HG02759 (cell line): ENCODE data around the gene FADS2.

ENCODE experiments used
- ATAC-seq: cut with Tn5 transposase; IDR thresholded peaks from one replicate; pipeline ENCODE4 v1.9.1; 2021; ENCODE audit warnings: mild to moderate bottlenecking, moderate library complexity; ENCODE audit not compliant: unreplicated experiment

The FADS2 gene

GRCh38 chr11:61900251-61900650, 72.2 kb downstream of the FADS2 start:
- ATAC-seq: no peak

DNA sequence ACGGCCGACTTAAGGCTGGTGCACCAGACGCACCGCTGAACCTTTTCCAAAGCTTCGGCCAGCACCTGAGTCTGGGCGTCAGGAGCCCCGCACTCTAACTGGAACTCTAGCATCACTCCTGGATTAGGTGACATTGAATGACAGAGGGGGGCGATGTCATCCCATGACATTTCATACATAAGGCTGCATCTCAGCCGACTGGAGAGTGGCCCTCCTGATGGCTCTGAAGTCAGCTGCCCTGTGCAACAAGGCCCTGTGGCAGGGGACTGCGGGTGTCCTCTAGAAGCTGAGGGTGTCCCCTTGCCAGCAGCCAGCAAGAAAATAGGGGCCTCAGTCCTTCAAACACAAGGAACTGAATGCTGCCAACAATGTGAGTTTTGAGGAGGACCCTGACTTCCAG, 73.3 kb downstream of the FADS2 start:
- ATAC-seq: no peak

DNA sequence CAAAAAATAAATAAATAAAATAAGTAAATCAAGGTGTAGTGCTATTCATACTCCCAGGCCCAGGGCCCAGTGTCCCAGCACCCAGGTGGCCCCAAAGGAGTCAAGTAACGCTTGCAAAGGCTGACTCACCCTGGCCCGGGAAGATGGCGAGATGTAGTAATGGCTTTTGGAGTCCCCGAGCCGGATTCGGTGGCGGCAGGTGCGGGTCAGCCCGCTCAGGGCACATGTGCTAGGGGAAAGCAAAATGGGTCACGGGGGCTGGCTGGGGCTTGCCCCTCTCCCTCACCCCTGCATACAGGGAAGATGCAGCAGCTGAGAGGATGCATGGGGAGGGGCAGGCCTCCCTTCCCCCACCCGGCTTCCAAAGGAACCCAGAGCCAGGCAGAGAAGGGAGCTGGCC, 74.2 kb downstream of the FADS2 start:
- ATAC-seq: no peak

GRCh38 chr11:61903845-61904244, 75.7 kb downstream of the FADS2 start:
- ATAC-seq: no peak

DNA sequence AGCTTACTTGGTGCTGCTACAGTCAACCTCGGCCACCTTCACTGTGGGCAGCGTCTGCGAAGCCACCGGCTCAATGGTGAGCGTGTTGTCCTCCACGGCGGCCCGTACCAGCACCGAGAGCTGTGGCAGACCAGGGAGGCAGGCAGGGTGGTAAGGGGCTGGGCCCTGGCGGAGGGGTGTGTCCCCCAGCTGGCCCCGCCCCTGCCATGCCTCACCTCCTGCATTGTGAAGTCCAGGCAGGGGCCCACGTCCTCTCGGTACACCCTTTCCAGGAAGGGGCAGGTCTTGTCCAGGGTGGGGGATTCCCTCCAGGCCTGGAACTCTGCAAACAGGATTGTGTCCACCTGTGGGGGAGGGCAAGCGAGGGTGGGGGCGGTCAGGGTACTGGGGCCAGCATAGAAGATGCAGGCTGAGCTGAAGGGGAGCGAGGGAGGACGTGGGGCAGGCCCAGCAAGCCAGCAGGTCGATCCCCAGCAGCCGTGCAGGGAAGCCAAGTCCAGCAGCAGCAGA, 76.5 kb downstream of the FADS2 start:
- no peak for ATAC-seq

GRCh38 chr11:61905067-61905696, 77.1 kb downstream of the FADS2 start:
- ATAC-seq: no peak

DNA sequence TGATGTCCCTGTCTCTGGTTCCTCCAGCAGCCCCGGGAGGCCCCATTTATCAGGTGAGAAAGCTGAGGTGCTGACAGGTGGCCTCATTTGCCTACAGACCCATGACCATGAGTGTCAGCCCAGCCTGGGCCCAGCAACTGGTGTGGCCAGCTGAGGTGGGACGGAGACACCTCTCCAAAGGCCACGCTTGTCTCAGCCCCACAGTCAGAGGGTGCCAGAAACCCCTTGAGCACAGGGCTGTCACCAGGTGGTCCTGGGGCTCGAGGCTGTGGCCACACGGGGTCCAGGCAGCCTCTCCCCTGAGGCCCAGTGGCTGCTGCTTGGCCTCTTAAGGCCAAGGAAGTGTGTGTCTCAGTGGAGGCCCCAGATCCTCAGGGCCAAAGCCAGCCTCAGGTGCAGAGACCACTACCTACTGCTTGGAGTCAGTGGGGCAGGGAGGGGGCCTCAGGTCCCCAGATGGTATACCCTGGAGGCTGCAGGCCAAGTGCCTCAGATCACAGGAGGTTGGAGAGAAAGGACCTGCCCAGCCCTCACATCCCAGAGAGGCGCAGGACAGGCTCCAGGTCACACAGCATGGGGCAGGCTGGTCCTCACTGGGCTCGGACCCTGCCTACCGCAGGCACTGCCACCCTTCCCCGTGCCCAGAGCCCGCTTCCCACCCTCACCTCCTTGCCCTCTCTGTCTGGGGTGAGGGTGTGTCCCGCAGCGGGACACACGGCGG, 77.9 kb downstream of the FADS2 start:
- no peak for ATAC-seq

DNA sequence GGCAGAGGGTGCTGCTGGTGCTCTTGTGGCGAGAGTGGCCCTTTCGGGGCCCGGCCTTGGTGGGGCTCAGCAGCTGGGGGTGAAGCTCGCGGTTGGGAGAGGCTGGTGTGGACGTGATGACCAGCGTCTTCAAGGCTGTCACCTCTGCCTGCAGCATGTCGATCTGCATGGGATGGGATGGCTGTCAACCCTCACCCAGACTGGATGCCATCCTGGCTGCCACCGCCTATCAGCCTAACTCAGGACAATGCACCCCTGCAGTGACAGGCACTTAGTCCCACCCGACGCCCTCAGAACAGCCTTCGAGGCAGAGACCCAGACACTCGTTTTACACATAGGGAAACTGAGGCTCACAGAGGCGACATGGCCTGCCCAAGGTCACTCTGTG, 78.4 kb downstream of the FADS2 start:
- no peak for ATAC-seq

GRCh38 chr11:61907282-61907681, 79.2 kb downstream of the FADS2 start:
- ATAC-seq: no peak

GRCh38 chr11:61907871-61908729, 80.0 kb downstream of the FADS2 start:
- ATAC-seq: no peak

DNA sequence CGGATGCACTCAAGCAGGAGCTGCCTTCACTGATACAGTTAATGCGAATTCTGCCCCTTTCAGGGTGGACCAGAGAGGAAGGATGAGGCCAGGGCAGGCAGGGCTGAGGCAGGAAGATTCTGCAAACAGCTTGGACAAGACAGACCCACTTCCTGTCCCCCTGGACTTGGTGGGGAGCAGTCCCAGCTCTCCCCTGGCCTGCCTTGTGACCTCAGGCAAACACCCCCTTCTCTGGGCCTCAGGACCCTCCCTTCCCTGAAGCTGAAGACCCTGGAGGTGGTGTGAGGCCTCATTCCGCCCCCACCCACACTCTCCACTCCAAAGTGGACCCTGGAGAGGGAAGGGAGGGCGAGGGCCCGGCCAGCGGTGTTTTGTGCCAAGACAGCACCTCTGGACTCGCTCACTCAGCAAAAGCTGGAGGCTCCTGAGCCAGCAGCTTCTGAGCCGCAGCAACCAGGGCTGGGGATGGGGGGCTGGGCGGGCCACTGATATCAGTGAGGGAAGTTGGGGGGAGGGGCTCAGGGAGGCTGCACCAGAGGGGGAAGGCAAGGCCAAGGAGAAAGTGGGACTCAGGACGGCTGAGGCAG, 80.7 kb downstream of the FADS2 start:
- ATAC-seq: no peak

GRCh38 chr11:61910187-61911127, 82.4 kb downstream of the FADS2 start:
- no peak for ATAC-seq

- ATAC-seq: no peak
Measured at GRCh38 chr11:61911128-61911700, 83.1 kb downstream of the FADS2 start.

DNA sequence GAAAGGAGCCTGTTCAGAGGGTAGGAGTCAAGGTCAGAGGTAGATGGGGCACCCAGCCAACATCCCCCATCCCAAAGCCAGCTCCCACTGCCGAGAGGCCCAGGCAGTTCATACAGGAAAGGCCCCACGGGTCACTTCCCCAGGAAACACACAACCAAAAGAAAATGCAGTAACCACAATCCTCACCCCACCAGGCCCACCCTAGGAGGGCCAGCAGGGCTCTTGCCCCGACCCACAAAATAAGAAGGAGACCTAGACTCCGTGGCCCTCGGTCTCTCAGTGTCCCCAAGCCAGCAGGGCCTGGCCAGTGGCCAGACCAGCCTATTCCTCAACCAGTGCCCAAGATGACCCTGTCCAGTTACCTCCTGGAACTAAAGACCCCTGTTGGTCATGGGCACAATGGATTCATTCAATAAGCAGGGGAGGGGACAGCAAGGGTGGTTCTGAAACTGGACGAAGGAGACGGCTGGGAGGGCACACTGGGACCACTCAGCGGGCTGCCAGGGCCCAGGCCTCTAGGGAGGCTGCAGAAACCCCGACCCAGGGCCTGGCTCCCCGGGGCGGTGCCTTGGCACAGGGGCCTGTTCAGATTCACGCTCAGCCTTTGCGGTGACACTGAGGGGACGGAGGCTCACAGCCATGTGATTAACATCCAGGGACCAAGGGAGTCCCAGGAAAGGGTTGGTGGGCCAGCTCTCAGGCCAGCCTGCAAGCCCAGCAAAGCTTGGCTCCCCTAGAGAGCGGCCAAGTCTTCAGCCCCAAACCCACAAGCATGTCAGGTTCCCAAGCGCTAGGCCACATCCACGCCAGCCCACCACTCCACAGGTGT, 83.8 kb downstream of the FADS2 start:
- ATAC-seq: no peak

DNA sequence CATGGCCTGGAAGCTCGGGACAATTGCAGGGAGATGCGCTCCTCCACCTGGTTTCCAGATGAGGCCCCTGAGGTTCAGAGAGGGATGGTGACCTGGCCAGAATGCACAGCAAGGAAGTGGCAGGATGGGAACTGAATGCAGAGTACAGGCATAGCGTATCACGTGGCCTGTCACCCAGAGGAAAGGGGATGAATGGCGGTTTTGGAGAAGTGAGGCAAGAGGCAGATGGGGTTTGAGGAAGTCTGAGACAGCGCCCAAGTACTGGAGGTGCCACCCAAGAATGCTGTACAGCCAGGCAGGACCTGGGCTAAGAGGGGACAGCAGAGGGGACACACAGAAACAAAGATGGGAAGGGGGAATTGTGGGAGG, 84.4 kb downstream of the FADS2 start:
- no peak for ATAC-seq

DNA sequence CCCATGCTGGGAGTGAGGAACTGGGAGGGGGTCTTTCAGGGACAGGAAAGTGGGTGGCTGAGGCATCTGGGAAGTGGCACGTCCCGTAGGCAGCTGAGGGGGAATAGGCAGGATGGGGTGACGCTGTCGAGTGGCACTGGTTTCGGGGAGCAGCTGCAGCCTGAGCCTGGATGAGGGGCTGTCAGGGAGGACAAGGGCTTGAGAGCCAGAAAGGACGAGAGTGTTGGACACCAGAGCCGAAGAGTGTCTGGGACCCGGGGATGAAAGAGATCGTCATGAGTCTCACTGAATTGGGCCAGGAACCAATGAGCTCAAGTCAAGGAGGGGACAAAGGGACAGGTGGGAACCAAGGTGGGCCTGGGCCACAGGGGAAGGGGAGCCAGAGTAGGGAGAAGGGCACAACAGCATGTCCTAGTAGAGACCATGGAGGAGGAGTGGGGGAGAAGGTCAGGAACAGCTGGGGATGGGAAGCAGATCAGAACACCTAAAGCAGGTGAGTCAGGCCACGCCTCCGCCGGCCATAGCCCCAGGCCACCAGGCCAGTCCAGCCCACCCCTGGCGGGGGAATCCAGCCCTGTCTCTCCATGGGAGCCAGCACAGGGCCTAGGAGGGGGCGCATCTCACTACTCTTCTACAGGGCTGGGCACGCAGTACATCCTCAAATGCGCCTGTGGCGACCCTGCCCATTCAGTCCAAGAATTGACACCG, 85.0 kb downstream of the FADS2 start:
- ATAC-seq: no peak

DNA sequence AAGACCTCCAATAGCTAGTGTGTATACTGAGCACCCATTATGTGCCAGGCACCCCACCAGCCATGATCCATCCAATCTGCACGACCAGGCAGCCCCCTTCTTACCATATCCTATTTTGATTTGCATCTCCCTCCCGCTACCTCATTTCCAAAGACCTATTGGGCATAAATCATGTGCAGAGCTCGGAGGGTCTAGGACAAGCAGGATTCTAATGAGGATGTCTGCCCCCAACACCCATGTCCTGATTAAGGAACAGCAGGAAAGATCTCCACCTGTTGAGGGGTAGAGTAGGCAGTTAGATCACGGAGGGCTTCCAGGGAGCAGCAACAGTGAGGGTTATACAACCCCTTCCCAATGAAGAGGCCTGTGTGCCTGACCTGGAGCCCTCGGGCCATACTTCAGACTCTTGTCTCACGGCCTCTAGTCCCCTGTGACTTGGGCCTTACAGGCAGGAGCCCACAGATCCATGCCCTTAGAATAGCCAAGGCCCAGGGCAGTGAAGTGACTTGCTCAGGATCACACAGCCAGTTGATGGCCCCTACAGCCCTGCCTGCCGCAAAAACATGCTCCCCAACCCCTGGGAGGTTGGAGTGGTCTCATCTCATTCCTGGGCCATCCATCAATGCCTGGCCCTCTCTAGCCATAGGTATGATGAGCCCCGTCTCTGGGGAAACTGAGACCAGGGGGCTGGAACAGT, 85.7 kb downstream of the FADS2 start:
- ATAC-seq: no peak
